Measurements from ENCODE around the gene TXNDC8.

The TXNDC8 gene

DNA sequence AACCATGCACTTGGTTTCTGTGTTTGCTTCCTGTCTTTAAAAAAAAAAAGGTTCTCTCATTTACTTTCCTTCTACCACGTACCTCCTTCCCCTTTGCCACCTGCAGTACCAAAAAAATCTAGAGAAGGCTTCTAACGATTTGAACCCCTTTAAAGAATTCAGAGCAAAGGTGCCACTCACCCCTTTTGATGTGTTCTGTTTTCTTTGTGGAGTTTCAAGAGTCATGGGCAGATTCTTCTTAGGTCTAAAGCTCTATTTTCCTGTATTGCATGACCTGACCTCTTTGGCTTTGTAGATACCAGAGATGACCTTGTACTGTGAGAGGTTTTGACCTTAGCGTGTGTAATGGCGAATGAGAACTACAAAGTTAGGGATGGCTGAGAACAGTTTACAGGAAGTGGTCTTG lies 29.0 kb downstream of the TXNDC8 start:
- H3K27ac Mint-ChIP-seq, result peak overlapping the region; percentile 11
- TF ChIP-seq, protein P1, sequence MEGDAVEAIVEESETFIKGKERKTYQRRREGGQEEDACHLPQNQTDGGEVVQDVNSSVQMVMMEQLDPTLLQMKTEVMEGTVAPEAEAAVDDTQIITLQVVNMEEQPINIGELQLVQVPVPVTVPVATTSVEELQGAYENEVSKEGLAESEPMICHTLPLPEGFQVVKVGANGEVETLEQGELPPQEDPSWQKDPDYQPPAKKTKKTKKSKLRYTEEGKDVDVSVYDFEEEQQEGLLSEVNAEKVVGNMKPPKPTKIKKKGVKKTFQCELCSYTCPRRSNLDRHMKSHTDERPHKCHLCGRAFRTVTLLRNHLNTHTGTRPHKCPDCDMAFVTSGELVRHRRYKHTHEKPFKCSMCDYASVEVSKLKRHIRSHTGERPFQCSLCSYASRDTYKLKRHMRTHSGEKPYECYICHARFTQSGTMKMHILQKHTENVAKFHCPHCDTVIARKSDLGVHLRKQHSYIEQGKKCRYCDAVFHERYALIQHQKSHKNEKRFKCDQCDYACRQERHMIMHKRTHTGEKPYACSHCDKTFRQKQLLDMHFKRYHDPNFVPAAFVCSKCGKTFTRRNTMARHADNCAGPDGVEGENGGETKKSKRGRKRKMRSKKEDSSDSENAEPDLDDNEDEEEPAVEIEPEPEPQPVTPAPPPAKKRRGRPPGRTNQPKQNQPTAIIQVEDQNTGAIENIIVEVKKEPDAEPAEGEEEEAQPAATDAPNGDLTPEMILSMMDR (IDR thresholded peaks at IDR 0.05), result no peak
- peaks cover 23% of the 10 kb centered on the region for H3K9me3 Mint-ChIP-seq
- H3K4me1 Mint-ChIP-seq, result no peaks in the 10 kb centered on the region
- peaks cover 6% of the 10 kb centered on the region for H3K27me3 Mint-ChIP-seq (ENCODE audit: low read depth, poor library complexity)
- H3K36me3 Mint-ChIP-seq (ENCODE audit: low read depth), result no peaks in the 10 kb centered on the region
- DNase-seq, result no peak
- no peak overlapping the region for H3K4me3 Mint-ChIP-seq

DNA sequence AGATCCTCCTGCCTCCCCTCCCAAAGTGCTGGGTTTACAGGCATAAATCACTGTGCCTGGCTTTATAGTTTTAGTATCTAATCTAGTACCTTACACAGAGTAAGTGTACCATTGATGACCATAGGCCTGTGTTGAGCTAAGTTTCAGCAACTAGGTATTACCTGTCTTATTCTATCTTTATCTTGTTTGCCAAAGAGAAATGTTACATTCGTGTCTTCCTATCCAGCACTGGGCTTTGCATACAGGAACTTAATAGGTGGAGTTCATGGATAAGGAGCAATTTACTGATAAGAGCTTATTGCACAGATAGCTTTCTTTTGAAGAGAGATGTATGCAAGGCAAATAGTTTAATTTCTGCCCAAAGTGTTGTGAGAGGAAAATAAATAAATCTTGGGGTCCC lies 30.5 kb downstream of the TXNDC8 start:
- Mint-ChIP-seq H3K9me3 (peaks cover 12% of the 10 kb centered on the region), H3K27ac (no peak overlapping the region), H3K4me3 (no peak overlapping the region), H3K27me3 (ENCODE audit: low read depth, poor library complexity) (peaks cover 6% of the 10 kb centered on the region), H3K36me3 (ENCODE audit: low read depth) (no peaks in the 10 kb centered on the region), H3K4me1 (no peaks in the 10 kb centered on the region)
- TF ChIP-seq, protein P1 (IDR thresholded peaks at IDR 0.05), result no peak
- no peak for DNase-seq

DNA sequence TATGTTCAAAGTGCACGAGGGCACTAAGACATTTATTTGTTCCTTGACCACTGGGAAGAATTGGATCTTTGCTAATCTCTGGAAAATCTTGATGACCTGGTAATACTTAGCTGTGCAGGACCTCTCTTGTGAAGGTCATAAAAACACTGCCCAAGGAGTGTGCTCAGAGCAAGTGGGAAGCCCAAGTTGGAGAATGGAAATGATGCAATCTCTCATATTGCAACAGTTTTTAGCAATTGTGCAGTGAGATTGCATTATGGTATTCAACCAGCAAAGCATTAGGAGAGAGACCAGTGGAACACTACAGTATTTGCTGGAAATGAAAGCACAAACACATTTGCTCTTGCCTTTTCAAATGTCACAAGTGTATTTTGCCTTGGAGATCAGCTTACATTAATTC lies 34.5 kb downstream of the TXNDC8 start:
- Mint-ChIP-seq H3K27me3 (ENCODE audit: low read depth, poor library complexity) (peaks cover 9% of the 10 kb centered on the region), H3K36me3 (ENCODE audit: low read depth) (no peaks in the 10 kb centered on the region), H3K4me1 (peaks cover 4% of the 10 kb centered on the region), H3K4me3 (no peak overlapping the region), H3K9me3 (peaks cover 8% of the 10 kb centered on the region), H3K27ac (no peak overlapping the region)
- no peak for DNase-seq
- TF ChIP-seq, protein P1 (IDR thresholded peaks at IDR 0.05), result no peak

GRCh38 chr9:110298043-110298605 lies 39.5 kb downstream of the TXNDC8 start:
- Mint-ChIP-seq H3K4me1 (peaks cover 4% of the 10 kb centered on the region), H3K9me3 (no peaks in the 10 kb centered on the region), H3K27ac (no peak overlapping the region), H3K4me3 (no peak overlapping the region), H3K36me3 (ENCODE audit: low read depth) (no peaks in the 10 kb centered on the region), H3K27me3 (ENCODE audit: low read depth, poor library complexity) (peaks cover 12% of the 10 kb centered on the region)
- no peak for DNase-seq
- TF ChIP-seq, protein P1 (IDR thresholded peaks at IDR 0.05), result no peak

- Mint-ChIP-seq H3K4me1 (peaks cover 1% of the 10 kb centered on the region), H3K9me3 (no peaks in the 10 kb centered on the region), H3K36me3 (ENCODE audit: low read depth) (no peaks in the 10 kb centered on the region), H3K4me3 (no peak overlapping the region), H3K27ac (no peak overlapping the region), H3K27me3 (ENCODE audit: low read depth, poor library complexity) (peaks cover 9% of the 10 kb centered on the region)
- DNase-seq, result no peak
- TF ChIP-seq, protein P1 (IDR thresholded peaks at IDR 0.05), result no peak
These were observed 44.4 kb downstream of the TXNDC8 start for GRCh38 chr9:110293248-110293647.

DNA sequence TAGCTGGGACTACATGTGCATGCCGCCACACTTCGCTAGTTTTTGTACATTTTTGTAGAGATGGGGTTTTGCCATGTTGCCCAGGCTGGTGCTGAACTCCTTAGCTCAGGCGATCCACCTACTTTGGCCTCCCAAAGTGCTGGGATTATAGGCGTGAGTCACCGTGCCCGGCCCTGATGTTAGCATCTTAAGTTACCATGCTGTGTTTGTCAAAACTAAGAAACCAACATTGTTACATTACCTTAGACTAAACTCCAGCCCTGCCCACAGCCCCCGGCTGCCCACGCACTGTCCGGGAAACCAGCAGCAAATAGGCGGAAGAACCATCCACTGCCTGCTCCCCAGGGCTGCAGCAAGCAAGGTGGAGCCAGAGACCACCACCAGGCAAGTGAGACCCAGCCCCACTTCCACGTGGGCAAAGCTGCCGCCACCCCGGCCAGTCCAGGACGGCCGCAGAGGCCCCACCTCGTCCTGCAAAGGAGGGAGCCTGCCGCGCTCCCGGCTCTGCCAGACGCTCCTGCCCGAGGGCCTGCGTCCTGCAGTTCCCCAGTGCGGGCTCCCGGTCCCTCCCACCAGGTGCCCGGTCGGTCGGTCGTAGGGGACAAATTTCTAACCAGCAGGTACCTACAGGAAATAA lies 45.6 kb downstream of the TXNDC8 start:
- Mint-ChIP-seq H3K27ac (no peak overlapping the region), H3K4me1 (no peaks in the 10 kb centered on the region), H3K4me3 (no peak overlapping the region), H3K36me3 (ENCODE audit: low read depth) (no peaks in the 10 kb centered on the region), H3K27me3 (ENCODE audit: low read depth, poor library complexity) (peaks cover 9% of the 10 kb centered on the region), H3K9me3 (no peaks in the 10 kb centered on the region)
- DNase-seq, result no peak
- TF ChIP-seq, protein P1 (IDR thresholded peaks at IDR 0.05), result no peak

Data from nephron progenitor cell (in vitro differentiated cells).